Mesenchymal stem cell (in vitro differentiated cells and primary cell): ENCODE data around the gene NUP98.

Experiments
- DNase-seq: peaks from one replicate; pipeline ENCODE4 v3.0.0-alpha.2; 2013
- H2AFZ ChIP-seq: one replicate; pipeline ENCODE4 v1.6.1; 2013; ENCODE audit warnings: low read depth, mild to moderate bottlenecking, control low read depth, inconsistent platforms, low read length, moderate library complexity
- H2AK5ac ChIP-seq: 2 replicates; pipeline ENCODE4 v1.6.1; 2013; ENCODE audit warnings: low read length, moderate library complexity, mild to moderate bottlenecking, inconsistent platforms; ENCODE audit not compliant: severe bottlenecking
- H2BK120ac ChIP-seq: one replicate; pipeline ENCODE4 v1.6.1; 2013; ENCODE audit warnings: low read depth, mild to moderate bottlenecking, inconsistent platforms, low read length, moderate library complexity
- H2BK12ac ChIP-seq, 2 experiments: one replicate each; pipeline ENCODE4 v1.6.1; 2013; ENCODE audit warnings: inconsistent platforms in 2 of 2, low read length in 2 of 2, mild to moderate bottlenecking in 2 of 2, moderate library complexity in 2 of 2, control low read depth in 1 of 2
- H2BK15ac ChIP-seq: one replicate; pipeline ENCODE4 v1.6.1; 2013; ENCODE audit warnings: mild to moderate bottlenecking, low read depth, inconsistent platforms; ENCODE audit not compliant: poor library complexity, severe bottlenecking
- H2BK5ac ChIP-seq: 2 replicates; pipeline ENCODE4 v1.6.1; 2013; ENCODE audit warnings: low read depth, mild to moderate bottlenecking, low read length, control low read depth, inconsistent platforms; ENCODE audit not compliant: poor library complexity, severe bottlenecking
- H3K14ac ChIP-seq, 2 experiments: one replicate each; pipeline ENCODE4 v1.6.1; 2013; ENCODE audit warnings: inconsistent platforms in 2 of 2, low read length in 2 of 2, control low read depth in 1 of 2, mild to moderate bottlenecking in 1 of 2, moderate library complexity in 1 of 2
- H3K18ac ChIP-seq, 2 experiments: one replicate each; pipeline ENCODE4 v1.6.1; 2013; ENCODE audit warnings: inconsistent platforms in 2 of 2, low read length in 2 of 2, control low read depth in 1 of 2, low read depth in 1 of 2, mild to moderate bottlenecking in 1 of 2
- H3K23ac ChIP-seq, 2 experiments: one replicate each; pipeline ENCODE4 v1.6.1; 2013; ENCODE audit warnings: inconsistent platforms in 2 of 2, low read length in 2 of 2, mild to moderate bottlenecking in 2 of 2, moderate library complexity in 2 of 2, control low read depth in 1 of 2
- H3K27ac ChIP-seq: 2 replicates; pipeline ENCODE4 v1.5.1; 2013; ENCODE audit warnings: mild to moderate bottlenecking, moderate library complexity, low read length, control low read depth, inconsistent platforms; ENCODE audit not compliant: poor library complexity, severe bottlenecking
- H3K27me3 ChIP-seq, 2 experiments: 2 replicates each; pipeline versions ENCODE4 v1.6.1 to v1.7.0; 2013; ENCODE audit warnings: low read length in 2 of 2, mild to moderate bottlenecking in 2 of 2, moderate library complexity in 2 of 2, control low read depth in 1 of 2, inconsistent platforms in 1 of 2; ENCODE audit not compliant: control insufficient read depth in 1 of 2, insufficient read depth in 1 of 2
- H3K36me3 ChIP-seq, 2 experiments: 2 replicates each; pipeline versions ENCODE4 v1.6.1 to v1.7.0; 2013; ENCODE audit warnings: low read length in 2 of 2, control low read depth in 1 of 2, inconsistent platforms in 1 of 2, low read depth in 1 of 2, mild to moderate bottlenecking in 1 of 2; ENCODE audit not compliant: insufficient read depth in 2 of 2, control insufficient read depth in 1 of 2
- H3K4ac ChIP-seq, 2 experiments: one replicate each; pipeline ENCODE4 v1.6.1; 2013; ENCODE audit warnings: inconsistent platforms in 2 of 2, low read length in 2 of 2, mild to moderate bottlenecking in 2 of 2, moderate library complexity in 2 of 2, control low read depth in 1 of 2, low read depth in 1 of 2
- H3K4me1 ChIP-seq: 2 replicates; pipeline ENCODE4 v1.6.1; 2013; ENCODE audit warnings: low read depth, low read length, control low read depth; ENCODE audit not compliant: control insufficient read depth, insufficient read depth
- H3K4me2 ChIP-seq: 2 replicates; pipeline ENCODE4 v1.6.1; 2013; ENCODE audit warnings: low read length, mild to moderate bottlenecking, inconsistent platforms; ENCODE audit not compliant: poor library complexity, severe bottlenecking
- H3K4me3 ChIP-seq, 2 experiments: 2 replicates each; pipeline versions ENCODE4 v1.5.1 to v1.7.0; 2013; ENCODE audit warnings: low read length in 2 of 2, mild to moderate bottlenecking in 2 of 2, control low read depth in 1 of 2, low read depth in 1 of 2; ENCODE audit not compliant: insufficient read depth in 1 of 2
- H3K79me1 ChIP-seq: replicated peaks from 2 replicates; pipeline ENCODE4 v1.6.1; 2013; ENCODE audit warnings: mild to moderate bottlenecking, control low read depth, low read length, inconsistent platforms; ENCODE audit not compliant: poor library complexity, severe bottlenecking
- H3K9ac ChIP-seq: 2 replicates; pipeline ENCODE4 v1.7.0; 2013; ENCODE audit warnings: mild to moderate bottlenecking, low read length, moderate library complexity
- H3K9me3 ChIP-seq: 2 replicates; pipeline ENCODE4 v1.7.0; 2013; ENCODE audit warnings: mild to moderate bottlenecking, low read length; ENCODE audit not compliant: control insufficient read depth
- H4K8ac ChIP-seq: one replicate; pipeline ENCODE4 v1.6.1; 2013; ENCODE audit warnings: inconsistent platforms, mild to moderate bottlenecking, low read length, moderate library complexity
- H4K91ac ChIP-seq: one replicate; pipeline ENCODE4 v1.6.1; 2013; ENCODE audit warnings: mild to moderate bottlenecking, low read length, inconsistent platforms
- WGBS: methylation state at CpG from one replicate; pipeline ENCODE4 v1.1.7; 2013; ENCODE audit warnings: mixed read lengths; 5-methylcytosine and 5-hydroxymethylcytosine counted together

NUP98 gene

DNA sequence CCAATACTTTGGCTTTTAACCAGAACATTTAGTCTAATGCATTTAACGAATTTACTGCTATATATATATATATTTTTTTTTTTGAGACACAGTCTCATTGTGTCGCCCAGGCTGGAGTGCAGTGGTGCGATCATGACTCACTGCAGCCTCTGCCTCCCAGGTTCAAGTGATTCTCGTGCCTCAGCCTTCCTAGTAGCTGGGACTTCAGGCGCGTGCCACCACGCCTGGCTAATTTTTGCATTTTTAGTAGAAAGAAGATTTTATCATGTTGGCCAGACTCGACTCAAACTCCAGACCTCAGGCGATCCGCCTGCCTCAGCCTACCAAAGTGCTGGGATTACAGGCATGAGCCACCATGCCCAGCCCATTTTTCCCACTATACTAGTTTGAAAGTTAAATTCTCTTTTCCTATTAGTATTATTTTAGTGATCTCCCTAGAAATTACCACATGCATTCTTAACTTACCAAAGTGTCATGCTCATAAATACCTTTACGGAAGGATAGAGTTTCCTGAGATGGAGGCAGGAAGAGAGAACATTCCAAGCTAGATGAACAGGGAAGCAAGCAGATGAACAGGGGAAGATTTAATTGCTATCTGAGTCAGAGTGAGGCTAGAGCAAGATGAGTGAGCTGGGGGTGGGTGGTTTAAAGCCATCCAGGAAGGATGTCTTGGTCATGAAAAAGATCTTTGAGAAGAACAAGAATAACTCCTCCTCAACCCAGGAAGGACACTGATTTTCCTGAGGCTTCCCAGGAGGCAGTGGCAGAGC, 6.6 kb upstream of the NUP98 start:
- no peak overlapping the region for H3K4ac ChIP-seq
- peak; percentile 59 for DNase-seq
- WGBS = 63% methylated on average over 7 of the region's 11 CpGs
- H4K8ac ChIP-seq = peak overlapping the region; percentile 80
- H2AK5ac ChIP-seq = no peak overlapping the region
- H2BK5ac ChIP-seq = no peak overlapping the region
- H3K9me3 ChIP-seq = no peaks in the 10 kb centered on the region
- peak overlapping the region; percentile 88 for H3K27ac ChIP-seq
- H3K79me1 ChIP-seq = peaks cover 2% of the 10 kb centered on the region
- peaks cover 7% of the 10 kb centered on the region for H3K4me1 ChIP-seq
- no peaks in the 10 kb centered on the region for H3K27me3 ChIP-seq
- H2BK12ac ChIP-seq = no peak overlapping the region
- no peaks in the 10 kb centered on the region for H3K36me3 ChIP-seq
- H3K4me3 ChIP-seq = no peak overlapping the region
- H3K18ac ChIP-seq = no peak overlapping the region
- H2AFZ ChIP-seq = peak overlapping the region; percentile 18
- H2BK15ac ChIP-seq = no peak overlapping the region
- H3K23ac ChIP-seq = no peak overlapping the region
- H3K4me2 ChIP-seq = no peak overlapping the region
- no peak overlapping the region for H2BK120ac ChIP-seq
- H4K91ac ChIP-seq = no peak overlapping the region
- H3K14ac ChIP-seq = no peak overlapping the region
- H3K9ac ChIP-seq = peak overlapping the region; percentile 21

DNA sequence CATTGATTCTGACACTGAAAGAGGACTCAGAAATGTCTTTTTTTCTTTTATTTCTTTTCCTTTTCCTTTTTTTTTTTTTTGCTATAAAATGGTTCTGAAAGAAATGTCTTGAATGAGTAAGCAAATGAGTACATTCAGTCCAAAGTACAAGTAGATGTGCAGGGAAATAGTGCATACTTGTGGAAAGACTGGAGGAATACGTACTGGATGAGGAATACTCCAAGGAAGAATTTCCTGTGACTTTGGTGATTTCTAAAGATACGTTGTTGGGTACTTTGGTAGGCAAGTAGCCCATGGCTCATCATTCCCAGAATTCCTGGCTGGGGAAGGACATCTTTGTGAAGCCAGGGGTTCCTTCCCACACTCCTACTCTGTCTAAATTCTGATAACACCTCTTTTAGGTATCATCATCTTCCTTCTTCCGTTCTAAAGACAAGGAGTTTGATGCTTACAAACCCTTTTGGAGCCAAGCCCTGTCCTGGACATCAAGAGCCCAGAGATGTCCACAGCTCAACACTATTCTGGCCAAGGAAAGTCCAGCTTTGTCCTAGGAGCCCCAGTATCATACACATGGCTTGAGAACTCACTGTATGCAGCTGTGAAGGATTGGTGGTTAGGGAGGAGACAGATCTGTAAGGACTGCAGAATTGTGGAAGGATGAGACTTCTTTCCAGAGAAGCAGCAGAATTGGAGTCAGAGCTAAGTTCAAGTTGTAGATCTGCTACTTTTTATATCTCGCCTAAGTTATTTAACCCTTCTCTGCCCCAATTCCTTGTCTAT, 4.8 kb upstream of the NUP98 start:
- peak; percentile 65 for DNase-seq
- WGBS = 58% methylated on average over 3 of the region's 4 CpGs
- no peak overlapping the region for H3K27ac ChIP-seq
- H3K4me1 ChIP-seq = peaks cover 5% of the 10 kb centered on the region
- H3K9ac ChIP-seq = peak overlapping the region; percentile 17
- peaks cover 3% of the 10 kb centered on the region for H3K79me1 ChIP-seq
- no peak overlapping the region for H3K4me3 ChIP-seq
- no peak overlapping the region for H3K18ac ChIP-seq
- peak overlapping the region; percentile 23 for H2AFZ ChIP-seq
- H3K4ac ChIP-seq = no peak overlapping the region
- H4K8ac ChIP-seq = peak overlapping the region; percentile 45
- no peaks in the 10 kb centered on the region for H3K27me3 ChIP-seq
- H3K23ac ChIP-seq = no peak overlapping the region
- no peak overlapping the region for H3K14ac ChIP-seq
- no peak overlapping the region for H2BK15ac ChIP-seq
- no peaks in the 10 kb centered on the region for H3K36me3 ChIP-seq
- H2BK5ac ChIP-seq = no peak overlapping the region
- no peak overlapping the region for H3K4me2 ChIP-seq
- H2BK12ac ChIP-seq = peak overlapping the region in 1 of 2 experiments; percentile 38
- peak overlapping the region; percentile 80 for H2AK5ac ChIP-seq
- no peak overlapping the region for H2BK120ac ChIP-seq
- H4K91ac ChIP-seq = no peak overlapping the region
- no peaks in the 10 kb centered on the region for H3K9me3 ChIP-seq

DNA sequence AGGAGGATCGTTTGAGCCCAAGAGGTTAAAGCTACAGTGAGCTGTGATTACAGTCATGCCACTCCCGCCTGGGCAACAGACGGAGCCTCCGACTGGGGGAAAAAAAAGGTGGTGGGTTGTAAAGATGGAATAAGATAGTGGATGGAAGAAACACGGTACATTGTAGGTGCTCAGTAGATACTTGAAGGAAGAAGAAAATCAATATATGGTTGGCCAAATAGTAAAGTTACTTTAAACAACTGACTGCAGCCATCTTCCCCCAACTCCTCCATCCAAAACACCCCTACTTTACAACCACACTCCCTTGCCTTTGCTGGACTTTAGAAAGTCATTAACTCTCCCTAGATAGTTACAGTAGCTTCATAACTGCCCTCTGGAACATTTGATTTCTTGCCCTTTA, 2.5 kb upstream of the NUP98 start:
- H3K27me3 ChIP-seq = no peaks in the 10 kb centered on the region
- H4K8ac ChIP-seq = no peak overlapping the region
- H3K23ac ChIP-seq = no peak overlapping the region
- H2BK15ac ChIP-seq = no peak overlapping the region
- H3K9me3 ChIP-seq = no peaks in the 10 kb centered on the region
- H3K4ac ChIP-seq = no peak overlapping the region
- H3K18ac ChIP-seq = no peak overlapping the region
- no peak for DNase-seq
- H2BK120ac ChIP-seq = no peak overlapping the region
- H2AFZ ChIP-seq = no peak overlapping the region
- no peak overlapping the region for H2BK5ac ChIP-seq
- H3K4me3 ChIP-seq = no peak overlapping the region
- peaks cover 5% of the 10 kb centered on the region for H3K4me1 ChIP-seq
- H3K36me3 ChIP-seq = no peaks in the 10 kb centered on the region
- WGBS = 93% methylated on average over 3 of the region's 5 CpGs
- no peak overlapping the region for H3K4me2 ChIP-seq
- H4K91ac ChIP-seq = no peak overlapping the region
- peaks cover 3% of the 10 kb centered on the region for H3K79me1 ChIP-seq
- H3K14ac ChIP-seq = no peak overlapping the region
- H2BK12ac ChIP-seq = no peak overlapping the region
- peak overlapping the region; percentile 26 for H2AK5ac ChIP-seq
- H3K27ac ChIP-seq = no peak overlapping the region
- no peak overlapping the region for H3K9ac ChIP-seq

- Histone ChIP-seq H2AFZ (no peak overlapping the region), H2BK12ac (peak overlapping the region; percentile 21 to 39)
- 97% methylated on average over 8 of the region's 9 CpGs for WGBS
These were observed 1.8 kb upstream of the NUP98 start for GRCh38 chr11:3799143-3799542.

More at GRCh38 chr11:3799143-3799542, 1.8 kb upstream of the NUP98 start:
- Histone ChIP-seq H4K8ac (no peak overlapping the region), H3K18ac (no peak overlapping the region), H2BK5ac (no peak overlapping the region), H3K4me3 (no peak overlapping the region), H3K4me1 (peaks cover 6% of the 10 kb centered on the region), H3K27ac (no peak overlapping the region), H3K9ac (no peak overlapping the region), H3K36me3 (peaks cover 4 to 7% of the 10 kb centered on the region in 2 experiments), H3K4ac (no peak overlapping the region), H2AK5ac (peak overlapping the region; percentile 58), H2BK120ac (no peak overlapping the region), H3K9me3 (no peaks in the 10 kb centered on the region), H3K27me3 (no peaks in the 10 kb centered on the region), H3K23ac (no peak overlapping the region), H3K79me1 (peaks cover 3% of the 10 kb centered on the region), H3K14ac (no peak overlapping the region), H3K4me2 (no peak overlapping the region), H4K91ac (no peak overlapping the region), H2BK15ac (no peak overlapping the region)
- DNase-seq = no peak
